Adipocyte (in vitro differentiated cells): ENCODE results near the gene KLHDC10.
"Not testable (repeated sequence)": the region's sequence is repeated elsewhere in the genome, so short reads cannot be mapped to it uniquely, and the experiment has no call there.

Experiments used
- DNase-seq: peaks from one replicate; pipeline ENCODE4 v3.0.0-alpha.2; 2015; ENCODE audit warnings: low read depth
- H3K27me3 ChIP-seq: replicated peaks from 2 replicates; pipeline ENCODE4 v1.7.0; 2013; ENCODE audit warnings: mild to moderate bottlenecking, low read length, moderate library complexity; ENCODE audit not compliant: control insufficient read depth, insufficient read depth
- H3K36me3 ChIP-seq: 2 replicates; pipeline ENCODE4 v1.7.0; 2013; ENCODE audit warnings: low read length, mild to moderate bottlenecking, moderate library complexity; ENCODE audit not compliant: control insufficient read depth, insufficient read depth, severe bottlenecking
- H3K4me1 ChIP-seq: 2 replicates; pipeline ENCODE4 v1.7.0; 2013; ENCODE audit warnings: mild to moderate bottlenecking, low read length, moderate library complexity; ENCODE audit not compliant: control insufficient read depth, insufficient read depth
- H3K4me3 ChIP-seq: 2 replicates; pipeline ENCODE4 v1.7.0; 2013; ENCODE audit warnings: mild to moderate bottlenecking, low read length, moderate library complexity
- H3K9ac ChIP-seq: 2 replicates; pipeline ENCODE4 v1.7.0; 2013; ENCODE audit warnings: mild to moderate bottlenecking, low read length, moderate library complexity
- H3K9me3 ChIP-seq: 2 replicates; pipeline ENCODE4 v1.7.0; 2013; ENCODE audit warnings: mild to moderate bottlenecking, low read length, moderate library complexity; ENCODE audit not compliant: control insufficient read depth

KLHDC10 gene

GRCh38 chr7:130084037-130084875, 13.9 kb downstream of the KLHDC10 start:
- H3K9me3 ChIP-seq: no peaks in the 10 kb centered on the region
- H3K27me3 ChIP-seq: no peaks in the 10 kb centered on the region
- H3K4me3 ChIP-seq: no peak overlapping the region
- H3K4me1 ChIP-seq: peaks cover 8% of the 10 kb centered on the region
- peaks cover 7% of the 10 kb centered on the region for H3K36me3 ChIP-seq
- DNase-seq: no peak
- H3K9ac ChIP-seq: no peak overlapping the region

GRCh38 chr7:130085235-130085634, 14.9 kb downstream of the KLHDC10 start:
- not testable (repeated sequence) for H3K27me3 ChIP-seq, H3K9ac ChIP-seq, H3K9me3 ChIP-seq, H3K4me3 ChIP-seq, H3K36me3 ChIP-seq, H3K4me1 ChIP-seq, DNase-seq

GRCh38 chr7:130086938-130087337, 16.6 kb downstream of the KLHDC10 start:
- peaks cover 8% of the 10 kb centered on the region for H3K4me1 ChIP-seq
- H3K9ac ChIP-seq: no peak overlapping the region
- H3K36me3 ChIP-seq: peaks cover 5% of the 10 kb centered on the region
- no peak for DNase-seq
- no peak overlapping the region for H3K4me3 ChIP-seq
- no peaks in the 10 kb centered on the region for H3K9me3 ChIP-seq
- no peaks in the 10 kb centered on the region for H3K27me3 ChIP-seq

- Histone ChIP-seq H3K36me3 (peaks cover 5% of the 10 kb centered on the region), H3K9ac (no peak overlapping the region), H3K27me3 (no peaks in the 10 kb centered on the region), H3K9me3 (no peaks in the 10 kb centered on the region), H3K4me3 (no peak overlapping the region), H3K4me1 (peaks cover 8% of the 10 kb centered on the region)
- no peak for DNase-seq
Measured at GRCh38 chr7:130087364-130087763, 17.0 kb downstream of the KLHDC10 start.

GRCh38 chr7:130090745-130091532, 20.6 kb downstream of the KLHDC10 start:
- Histone ChIP-seq H3K9ac (no peak overlapping the region), H3K27me3 (no peaks in the 10 kb centered on the region), H3K36me3 (peaks cover 2% of the 10 kb centered on the region), H3K9me3 (no peaks in the 10 kb centered on the region), H3K4me1 (no peaks in the 10 kb centered on the region), H3K4me3 (no peak overlapping the region)
- DNase-seq: no peak

- Histone ChIP-seq H3K4me3 (no peak overlapping the region), H3K9me3 (no peaks in the 10 kb centered on the region), H3K9ac (no peak overlapping the region), H3K4me1 (no peaks in the 10 kb centered on the region), H3K36me3 (peaks cover 2% of the 10 kb centered on the region), H3K27me3 (no peaks in the 10 kb centered on the region)
- no peak for DNase-seq
Measured at GRCh38 chr7:130091999-130092398, 21.7 kb downstream of the KLHDC10 start.

GRCh38 chr7:130092598-130092997, 22.3 kb downstream of the KLHDC10 start:
- DNase-seq: no peak
- Histone ChIP-seq H3K27me3 (no peaks in the 10 kb centered on the region), H3K36me3 (peaks cover 2% of the 10 kb centered on the region), H3K9me3 (no peaks in the 10 kb centered on the region), H3K4me3 (no peak overlapping the region), H3K4me1 (no peaks in the 10 kb centered on the region), H3K9ac (no peak overlapping the region)

GRCh38 chr7:130095812-130096211, 25.5 kb downstream of the KLHDC10 start:
- peak; percentile 30 for DNase-seq
- H3K36me3 ChIP-seq: peaks cover 3% of the 10 kb centered on the region
- no peak overlapping the region for H3K9ac ChIP-seq
- H3K9me3 ChIP-seq: no peaks in the 10 kb centered on the region
- H3K4me1 ChIP-seq: no peaks in the 10 kb centered on the region
- H3K4me3 ChIP-seq: no peak overlapping the region
- no peaks in the 10 kb centered on the region for H3K27me3 ChIP-seq

- peak; percentile 52 for DNase-seq
- no peak overlapping the region for H3K9ac ChIP-seq
- no peaks in the 10 kb centered on the region for H3K9me3 ChIP-seq
- no peaks in the 10 kb centered on the region for H3K4me1 ChIP-seq
- H3K27me3 ChIP-seq: no peaks in the 10 kb centered on the region
- no peak overlapping the region for H3K4me3 ChIP-seq
- H3K36me3 ChIP-seq: peaks cover 3% of the 10 kb centered on the region
Measured at GRCh38 chr7:130096243-130096827, 26.0 kb downstream of the KLHDC10 start.

GRCh38 chr7:130099331-130099730, 29.0 kb downstream of the KLHDC10 start:
- Histone ChIP-seq H3K4me1 (no peaks in the 10 kb centered on the region), H3K9ac (no peak overlapping the region), H3K4me3 (no peak overlapping the region), H3K9me3 (no peaks in the 10 kb centered on the region), H3K36me3 (peaks cover 3% of the 10 kb centered on the region), H3K27me3 (no peaks in the 10 kb centered on the region)
- no peak for DNase-seq

- no peaks in the 10 kb centered on the region for H3K27me3 ChIP-seq
- H3K36me3 ChIP-seq: peaks cover 3% of the 10 kb centered on the region
- no peaks in the 10 kb centered on the region for H3K4me1 ChIP-seq
- no peaks in the 10 kb centered on the region for H3K9me3 ChIP-seq
- no peak overlapping the region for H3K4me3 ChIP-seq
- DNase-seq: no peak
- H3K9ac ChIP-seq: no peak overlapping the region
Measured at GRCh38 chr7:130102588-130102987, 32.3 kb downstream of the KLHDC10 start.
